NT2/D1 (cell line): ENCODE measurements around the gene AURKB.

Experiments used
- YY1 ChIP-seq: IDR thresholded peaks from 2 replicates; pipeline ENCODE4 v1.6.1; 2011; ENCODE audit not compliant: insufficient read length, insufficient read depth
- ZNF274 ChIP-seq: IDR thresholded peaks from 2 replicates; pipeline ENCODE4 v1.6.1; 2011; ENCODE audit warnings: mild to moderate bottlenecking, low read depth, low read length

GRCh38 chr17:8163978-8164814, 46.2 kb downstream of the AURKB start:
- no peak for TF ChIP-seq ZNF274
- TF ChIP-seq YY1: no peak
